ENCODE measurements around the gene CNIH1. TPM values are rescaled to one million over a fixed set of nuclear protein-coding genes. Genes with fewer than 3 reads are reported as not detected.
"Not testable (repeated sequence)": the region's sequence is repeated elsewhere in the genome, so short reads cannot be mapped to it uniquely, and the experiment has no call there.

The CNIH1 gene
- total and polyA plus RNA-seq, 2 of the 13 experiments (the other 11 are each of a cell fraction or from before 2014, with no cell fraction given) = 166 to 421 TPM

- TF ChIP-seq, protein P1, sequence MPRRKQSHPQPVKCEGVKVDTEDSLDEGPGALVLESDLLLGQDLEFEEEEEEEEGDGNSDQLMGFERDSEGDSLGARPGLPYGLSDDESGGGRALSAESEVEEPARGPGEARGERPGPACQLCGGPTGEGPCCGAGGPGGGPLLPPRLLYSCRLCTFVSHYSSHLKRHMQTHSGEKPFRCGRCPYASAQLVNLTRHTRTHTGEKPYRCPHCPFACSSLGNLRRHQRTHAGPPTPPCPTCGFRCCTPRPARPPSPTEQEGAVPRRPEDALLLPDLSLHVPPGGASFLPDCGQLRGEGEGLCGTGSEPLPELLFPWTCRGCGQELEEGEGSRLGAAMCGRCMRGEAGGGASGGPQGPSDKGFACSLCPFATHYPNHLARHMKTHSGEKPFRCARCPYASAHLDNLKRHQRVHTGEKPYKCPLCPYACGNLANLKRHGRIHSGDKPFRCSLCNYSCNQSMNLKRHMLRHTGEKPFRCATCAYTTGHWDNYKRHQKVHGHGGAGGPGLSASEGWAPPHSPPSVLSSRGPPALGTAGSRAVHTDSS (CRISPR knock-in tag; conservative IDR thresholded peaks at IDR 0.05) = no peak
- TF ChIP-seq TEF (CRISPR knock-in tag; IDR thresholded peaks at IDR 0.05) (no peak), MED1 (CRISPR knock-in tag; IDR thresholded peaks at IDR 0.05) (no peak), ZBTB39 (CRISPR knock-in tag; IDR thresholded peaks at IDR 0.05) (no peak)
These were observed 46.6 kb downstream of the CNIH1 start (continued) for GRCh38 chr14:54394596-54394995.

- H2AFZ ChIP-seq (ENCODE audit: low read length); H3K36me3 ChIP-seq (replicated peaks in 1 of 2; ENCODE audit: control insufficient read depth in 1 of 2, insufficient read depth in 2 of 2, low read length in 2 of 2); BruUV-seq (replicated peaks); H3K27me3 ChIP-seq (ENCODE audit: control insufficient read depth in 1 of 2, insufficient read depth in 2 of 2, low read length in 2 of 2); CTCF ChIA-PET (ENCODE audit: low intra/inter-chr PET ratio, low total read pairs); H3K4me2 ChIP-seq (ENCODE audit: low read depth, low read length); ATAC-seq; H4K20me1 ChIP-seq (ENCODE audit: insufficient read depth, low read length); in situ Hi-C loops (cut with HindIII; ENCODE audit: extremely low pct_ligation_motif_present, low pct_unique_long_range_greater_than_20kb); H3K9ac ChIP-seq (ENCODE audit: insufficient read depth, low read depth, low read length); H3K4me3 ChIP-seq (replicated peaks in 1 of 3; ENCODE audit: insufficient read depth in 1 of 3, low read depth in 2 of 3, low read length in 3 of 3); DNase-seq (ENCODE audit: low spot score); intact Hi-C loops (cut with micrococcal nuclease; ENCODE audit: unreplicated experiment); H3K9me3 ChIP-seq (ENCODE audit: low read length); FAIRE-seq; H3K27ac ChIP-seq (ENCODE audit: extremely low read length, insufficient read depth, low read length): not testable (repeated sequence)
- peaks cover 15% of the 10 kb centered on the region for H3K4me1 ChIP-seq (ENCODE audit: insufficient read depth, low read length)
- POLR2A ChIA-PET = interaction anchor here (1.1 kb wide), 1 partner anchor 58 kb away, joined by 3 read pairs; no protein-coding TSS in a partner anchor
- WGBS (ENCODE audit: low lambda C conversion rate) = 98% methylated on average over 12 of the region's 68 CpGs
- peaks cover 11% of the 10 kb centered on the region for H3K79me2 ChIP-seq (ENCODE audit: insufficient read depth, low read length)
These were observed 47.9 kb downstream of the CNIH1 start for GRCh38 chr14:54392986-54393884.

Measured in HepG2 (cell line).